K562 (cell line): ENCODE data around the gene ANGEL2.

Experiments
- BRF1 ChIP-seq: IDR thresholded peaks from 3 replicates; pipeline ENCODE4 v1.6.1; 2011; ENCODE audit warnings: borderline replicate concordance, mild to moderate bottlenecking; ENCODE audit not compliant: insufficient read length; ENCODE audit errors: extremely low read depth
- EZH2 ChIP-seq: IDR thresholded peaks from 2 replicates; pipeline ENCODE4 v1.6.1; 2012; ENCODE audit warnings: low read depth, mild to moderate bottlenecking, inconsistent platforms, low read length, borderline replicate concordance
- POLR2A ChIP-seq: fragments of 450-650 bp; conservative IDR thresholded peaks from 2 replicates; pipeline ENCODE4 v1.6.1; 2016
- POLR2AphosphoS5 ChIP-seq: IDR thresholded peaks from 2 replicates; pipeline ENCODE4 v1.6.1; 2011; ENCODE audit warnings: mild to moderate bottlenecking, low read depth, low read length, moderate library complexity; ENCODE audit not compliant: control insufficient read depth, insufficient read depth
- ZNF140 ChIP-seq: fragments of 250-450 bp; sonication (Bioruptor Pico); IDR thresholded peaks from 2 replicates; pipeline ENCODE4 v1.8.0; 2021; ENCODE audit warnings: moderate library complexity, mild to moderate bottlenecking, inconsistent platforms
- ZNF224 ChIP-seq: sonication (generic); formaldehyde crosslinking; IDR thresholded peaks from 2 replicates; pipeline ENCODE4 v1.8.0; 2022; ENCODE audit warnings: mild to moderate bottlenecking, missing genetic modification reagents
- ZNF511 ChIP-seq: sonication (generic); formaldehyde crosslinking; IDR thresholded peaks from 2 replicates; pipeline ENCODE4 v1.8.0; 2022; ENCODE audit warnings: mild to moderate bottlenecking, missing genetic modification reagents
- TF ChIP-seq, protein P1 (sequence below): sonication (generic); formaldehyde crosslinking; IDR thresholded peaks from 2 replicates; pipeline ENCODE4 v1.8.1; 2023; ENCODE audit warnings: mild to moderate bottlenecking, missing genetic modification reagents

DNA sequence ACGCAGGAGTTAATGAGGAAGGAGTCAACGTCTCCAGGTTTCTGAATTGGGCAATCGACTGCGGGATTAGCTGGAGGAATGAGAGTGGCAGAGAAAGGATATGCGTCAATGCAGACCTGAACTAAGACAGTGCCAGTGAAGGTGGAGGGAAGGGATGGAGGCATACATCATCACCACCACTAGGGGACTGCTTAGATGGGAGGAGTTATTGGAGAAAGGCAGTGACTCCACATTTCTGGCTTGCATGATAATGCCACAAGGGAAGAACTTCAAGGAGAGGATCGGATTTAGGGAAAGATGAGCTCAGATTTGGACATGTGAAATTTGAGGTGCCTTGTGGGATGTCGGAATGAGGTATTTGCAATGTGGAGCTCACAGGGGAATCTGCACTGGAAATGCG, 47.9 kb downstream of the ANGEL2 start:
- no peak for TF ChIP-seq ZNF140 (CRISPR knock-in tag)
- TF ChIP-seq POLR2AphosphoS5, result no peak
- no peak for TF ChIP-seq ZNF224 (CRISPR knock-in tag)
- no peak for TF ChIP-seq EZH2
- TF ChIP-seq POLR2A, result no peak
- TF ChIP-seq, protein P1, sequence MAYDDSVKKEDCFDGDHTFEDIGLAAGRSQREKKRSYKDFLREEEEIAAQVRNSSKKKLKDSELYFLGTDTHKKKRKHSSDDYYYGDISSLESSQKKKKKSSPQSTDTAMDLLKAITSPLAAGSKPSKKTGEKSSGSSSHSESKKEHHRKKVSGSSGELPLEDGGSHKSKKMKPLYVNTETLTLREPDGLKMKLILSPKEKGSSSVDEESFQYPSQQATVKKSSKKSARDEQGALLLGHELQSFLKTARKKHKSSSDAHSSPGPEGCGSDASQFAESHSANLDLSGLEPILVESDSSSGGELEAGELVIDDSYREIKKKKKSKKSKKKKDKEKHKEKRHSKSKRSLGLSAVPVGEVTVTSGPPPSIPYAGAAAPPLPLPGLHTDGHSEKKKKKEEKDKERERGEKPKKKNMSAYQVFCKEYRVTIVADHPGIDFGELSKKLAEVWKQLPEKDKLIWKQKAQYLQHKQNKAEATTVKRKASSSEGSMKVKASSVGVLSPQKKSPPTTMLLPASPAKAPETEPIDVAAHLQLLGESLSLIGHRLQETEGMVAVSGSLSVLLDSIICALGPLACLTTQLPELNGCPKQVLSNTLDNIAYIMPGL, result no peak
- no peak for TF ChIP-seq ZNF511
- TF ChIP-seq BRF1, result no peak
